Measurements from ENCODE around the gene MRPL53. TPM values are rescaled to one million over a fixed set of nuclear protein-coding genes. Genes with fewer than 3 reads are reported as not detected.

The MRPL53 gene
- total and polyA plus RNA-seq, 2 of the 13 experiments (the other 11 are each of a cell fraction or from before 2014, with no cell fraction given) = 34.3 to 51.9 TPM

- TF ChIP-seq ATF5 (CRISPR knock-in tag; IDR thresholded peaks at IDR 0.05; ENCODE audit: low read depth) (no peak), DR1 (CRISPR knock-in tag; IDR thresholded peaks at IDR 0.05) (no peak), ZNF766 (CRISPR knock-in tag; IDR thresholded peaks at IDR 0.05; ENCODE audit: borderline replicate concordance) (no peak), ZKSCAN5 (CRISPR knock-in tag; IDR thresholded peaks at IDR 0.05) (no peak), ZSCAN9 (CRISPR knock-in tag; IDR thresholded peaks at IDR 0.05; ENCODE audit: borderline replicate concordance) (no peak), ZNF256 (CRISPR knock-in tag; conservative IDR thresholded peaks at IDR 0.05) (no peak), FOXP4 (CRISPR knock-in tag; IDR thresholded peaks at IDR 0.05) (no peak), RORA (CRISPR knock-in tag; IDR thresholded peaks at IDR 0.05) (no peak), KLF9 (CRISPR knock-in tag; IDR thresholded peaks at IDR 0.05; ENCODE audit: low read depth) (no peak), ZMYM4 (CRISPR knock-in tag; IDR thresholded peaks at IDR 0.05) (no peak), SNAPC4 (CRISPR knock-in tag; IDR thresholded peaks at IDR 0.05) (no peak), ZNF350 (CRISPR knock-in tag; IDR thresholded peaks at IDR 0.05; ENCODE audit: borderline replicate concordance, low read depth) (peak; percentile 56; the same call in 1 of the 2 replicates), KDM4B (CRISPR knock-in tag; IDR thresholded peaks at IDR 0.05) (no peak), ZNF850 (CRISPR knock-in tag; conservative IDR thresholded peaks at IDR 0.05) (no peak), ZNF614 (CRISPR knock-in tag; IDR thresholded peaks at IDR 0.05; ENCODE audit: borderline replicate concordance) (no peak), HIC2 (CRISPR knock-in tag; IDR thresholded peaks at IDR 0.05; ENCODE audit: low read depth) (peak; percentile 80; the same call in 1 of the 2 replicates)
Measured at GRCh38 chr2:74512744-74513604, 40.5 kb upstream of the MRPL53 start (continued).

Data from HepG2 (cell line).